GM19025 (cell line): ENCODE measurements around the gene METTL27.
"Not testable (repeated sequence)": the region's sequence is repeated elsewhere in the genome, so short reads cannot be mapped to it uniquely, and the experiment has no call there.

Experiments used
- ATAC-seq: cut with Tn5 transposase; IDR thresholded peaks from one replicate; pipeline ENCODE4 v1.9.1; 2021; ENCODE audit warnings: mild to moderate bottlenecking, low read depth, moderate library complexity; ENCODE audit not compliant: unreplicated experiment

Gene METTL27

DNA sequence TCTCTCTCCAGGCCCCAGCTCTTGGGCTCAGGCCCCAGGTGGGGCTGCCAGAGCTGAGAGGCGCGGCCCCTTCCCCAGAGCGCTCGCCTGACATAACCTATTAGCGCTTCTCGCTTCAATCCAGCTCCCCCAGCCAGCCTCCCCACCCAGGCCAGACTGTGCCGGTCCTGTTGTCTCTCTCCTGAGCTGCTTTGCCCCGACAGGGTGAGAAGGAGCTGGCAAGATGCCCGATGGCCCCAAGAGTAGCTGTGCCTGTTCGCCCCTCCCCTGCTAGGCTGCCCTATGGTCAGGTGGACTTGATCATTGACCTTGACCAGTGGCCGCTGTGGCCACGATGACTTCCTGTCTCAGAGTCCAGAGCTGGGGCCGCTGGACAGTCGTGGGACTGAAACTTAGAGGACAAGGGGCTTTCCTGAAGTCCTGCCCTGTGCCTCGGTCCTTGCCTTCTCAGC is 27.8 kb upstream of the METTL27 start:
- no peak for ATAC-seq

DNA sequence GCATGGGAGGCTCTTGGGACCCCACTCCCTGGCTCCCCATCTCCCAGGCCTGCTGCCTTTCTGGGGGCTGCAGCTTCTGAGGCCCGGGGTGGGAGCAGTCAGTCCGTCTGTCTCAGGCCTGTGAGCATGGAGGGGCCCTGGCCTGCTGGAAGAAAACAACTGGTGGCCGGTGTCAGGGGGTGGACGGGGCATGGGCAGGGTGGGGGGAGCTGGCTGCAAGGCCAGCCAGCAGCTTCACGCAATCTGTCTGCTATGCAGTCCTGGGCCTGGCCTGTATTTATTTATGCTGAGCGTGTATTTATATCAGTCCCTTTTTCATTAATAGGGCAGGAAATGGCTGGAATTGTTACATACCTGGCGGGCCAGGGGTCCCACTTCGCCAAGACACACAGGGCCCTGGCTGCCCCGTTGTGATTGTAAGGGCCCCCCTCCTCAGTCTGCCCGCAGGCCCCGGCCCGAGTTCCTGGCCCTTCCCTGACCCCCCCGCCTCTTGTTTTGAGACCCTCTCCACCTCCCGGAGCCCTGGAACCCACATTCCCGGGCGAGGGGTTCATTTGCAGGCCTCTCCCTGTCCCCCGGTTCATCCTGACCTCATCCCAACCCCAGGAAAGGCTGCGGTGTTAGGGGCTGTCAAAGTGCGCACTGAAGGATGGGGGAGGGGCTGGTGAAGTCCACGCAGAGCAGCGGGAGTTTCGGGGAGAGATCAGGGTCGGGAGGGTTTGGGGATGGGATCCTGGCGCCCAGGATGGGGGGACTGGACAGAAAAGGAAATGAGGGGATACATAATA is 26.9 kb upstream of the METTL27 start:
- no peak for ATAC-seq

DNA sequence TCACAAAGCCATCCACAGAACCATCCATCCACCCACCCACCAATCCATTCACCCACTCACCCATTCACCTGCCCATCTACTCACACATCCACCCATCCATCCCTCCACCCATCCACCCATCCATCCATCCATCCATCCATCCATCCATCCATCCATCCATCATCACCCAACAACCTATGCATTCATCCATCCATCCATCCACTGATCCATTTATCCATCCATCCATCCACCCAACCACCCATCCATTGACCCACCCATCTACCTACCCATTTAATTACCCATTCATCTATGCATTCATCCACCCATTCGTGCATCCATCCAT is 24.1 kb upstream of the METTL27 start:
- no peak for ATAC-seq

DNA sequence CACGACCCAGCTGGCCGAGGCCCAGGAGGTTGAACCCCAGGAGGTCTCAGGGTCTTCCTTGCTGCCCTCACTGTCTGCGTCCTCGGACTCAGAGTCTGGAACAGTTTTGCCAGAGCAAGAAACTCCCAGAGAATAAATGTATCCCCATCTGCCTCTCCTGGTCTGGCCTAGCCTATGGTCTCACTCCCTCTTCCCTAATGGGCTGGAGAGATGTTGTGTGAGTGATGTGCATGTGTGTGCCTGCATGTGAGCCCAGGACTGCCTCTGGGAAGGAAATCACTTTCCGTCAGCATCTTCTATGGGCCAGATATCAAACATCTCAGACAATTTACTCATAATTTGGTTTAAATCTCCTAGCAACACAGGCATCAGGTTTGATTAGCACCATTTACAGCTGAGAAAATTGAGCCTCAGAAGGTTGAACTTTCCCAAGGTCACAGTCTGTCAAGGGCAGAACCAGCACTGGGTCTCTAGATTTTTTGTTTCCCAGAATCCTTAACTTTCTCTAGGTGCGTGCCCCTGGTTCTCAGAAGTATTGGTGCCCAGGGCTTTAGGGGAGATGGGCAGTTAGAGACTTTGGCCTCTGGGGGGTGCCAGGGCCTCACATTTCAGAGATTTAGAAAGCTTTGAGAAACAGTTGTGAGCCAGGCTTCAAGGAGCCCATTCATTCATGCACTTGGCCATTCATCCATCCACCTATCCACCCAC is 23.6 kb upstream of the METTL27 start:
- ATAC-seq, result no peak

DNA sequence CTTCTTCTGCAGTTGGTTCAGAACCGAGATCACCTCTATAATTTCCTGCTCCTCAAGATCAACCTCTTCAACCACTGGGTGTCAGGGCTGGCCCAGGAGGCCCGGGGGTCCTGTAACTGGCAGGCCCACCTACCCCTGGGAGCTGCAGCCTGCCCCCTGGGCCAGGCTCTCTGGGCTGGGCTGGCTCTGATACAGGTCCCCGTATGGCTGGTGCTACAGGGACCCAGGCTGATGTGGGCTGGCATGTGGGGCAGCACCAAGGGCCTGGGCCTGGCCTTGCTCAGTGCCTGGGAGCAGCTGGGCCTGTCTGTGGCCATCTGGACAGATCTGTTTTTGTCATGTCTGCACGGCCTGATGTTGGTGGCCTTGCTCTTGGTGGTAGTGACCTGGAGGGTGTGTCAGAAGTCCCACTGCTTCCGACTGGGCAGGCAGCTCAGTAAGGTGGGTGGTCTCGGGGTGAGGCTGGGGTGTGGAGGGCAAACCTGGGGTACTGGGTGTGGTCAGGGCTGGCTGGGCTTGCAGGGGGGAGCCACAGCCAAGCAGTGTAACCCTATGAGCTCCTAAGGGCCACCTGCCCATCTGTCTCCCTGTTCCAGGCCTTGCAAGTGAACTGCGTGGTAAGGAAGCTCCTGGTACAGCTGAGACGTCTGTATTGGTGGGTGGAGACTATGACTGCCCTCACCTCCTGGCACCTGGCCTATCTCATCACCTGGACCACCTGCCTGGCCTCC is 22.8 kb upstream of the METTL27 start:
- no peak for ATAC-seq

DNA sequence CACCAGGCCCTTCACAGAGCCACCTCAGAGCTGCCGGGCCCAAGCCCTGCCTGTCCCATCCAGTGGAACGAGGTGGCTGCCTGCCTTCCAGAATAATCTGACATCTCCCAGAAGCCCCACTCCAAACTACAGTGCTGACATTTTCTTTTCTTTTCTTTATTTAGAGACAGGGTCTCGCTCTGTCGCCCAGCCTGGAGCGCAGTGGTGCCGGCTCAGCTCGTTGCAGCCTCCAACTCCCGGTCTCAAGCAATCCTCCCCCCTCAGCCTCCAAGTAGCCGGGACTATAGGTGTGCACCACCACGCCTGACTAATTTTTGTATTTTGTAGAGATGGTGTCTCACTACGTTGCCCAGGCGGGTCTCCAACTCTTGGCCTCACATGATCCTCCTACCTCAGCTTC is 19.0 kb upstream of the METTL27 start:
- no peak for ATAC-seq

DNA sequence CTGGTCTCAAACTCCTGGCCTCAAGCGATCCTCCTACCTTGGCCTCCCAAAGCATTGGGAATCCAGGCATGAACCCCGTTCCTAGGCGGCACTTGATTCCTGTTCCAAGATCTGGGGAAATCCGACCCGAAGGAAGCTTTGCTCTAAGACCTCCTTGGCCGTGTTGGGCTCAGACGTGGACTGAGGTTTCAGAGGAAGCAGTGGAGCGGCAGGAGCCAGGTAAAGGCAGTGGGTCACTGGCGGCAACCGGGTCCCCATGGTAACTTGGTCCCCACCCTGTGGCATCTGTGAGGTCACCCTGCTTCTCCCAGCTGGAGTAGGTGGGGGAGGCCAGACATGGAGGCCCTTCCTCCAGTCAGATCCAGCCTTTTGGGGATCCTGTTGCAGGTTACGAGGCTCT is 18.5 kb upstream of the METTL27 start, which contains the start of gene TMEM270:
Gene TMEM270, plus strand, starts transcription at position 301 of the 400 bp plus-strand sequence. Its CDS starts 36 bp downstream, at position 337.
- ATAC-seq, result no peak

DNA sequence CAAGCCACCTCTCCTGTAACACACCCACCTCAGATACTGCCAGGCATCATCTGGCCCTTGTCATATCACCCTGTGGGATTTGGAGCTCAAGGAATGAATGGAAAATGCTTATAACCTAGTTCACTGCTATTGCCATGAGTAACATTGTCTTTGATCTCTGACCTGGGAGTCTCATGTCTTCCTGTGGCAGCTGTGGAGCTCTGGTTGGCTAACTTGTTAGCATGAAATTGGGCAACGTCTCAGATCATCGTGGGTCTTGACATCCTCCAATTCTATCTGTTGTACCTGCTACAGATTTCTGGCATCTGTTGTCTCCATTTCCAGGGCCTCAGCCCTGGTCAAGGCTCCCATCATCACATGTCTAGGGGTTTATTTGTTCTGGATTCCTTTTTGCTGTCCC is 16.5 kb upstream of the METTL27 start:
- no peak for ATAC-seq

DNA sequence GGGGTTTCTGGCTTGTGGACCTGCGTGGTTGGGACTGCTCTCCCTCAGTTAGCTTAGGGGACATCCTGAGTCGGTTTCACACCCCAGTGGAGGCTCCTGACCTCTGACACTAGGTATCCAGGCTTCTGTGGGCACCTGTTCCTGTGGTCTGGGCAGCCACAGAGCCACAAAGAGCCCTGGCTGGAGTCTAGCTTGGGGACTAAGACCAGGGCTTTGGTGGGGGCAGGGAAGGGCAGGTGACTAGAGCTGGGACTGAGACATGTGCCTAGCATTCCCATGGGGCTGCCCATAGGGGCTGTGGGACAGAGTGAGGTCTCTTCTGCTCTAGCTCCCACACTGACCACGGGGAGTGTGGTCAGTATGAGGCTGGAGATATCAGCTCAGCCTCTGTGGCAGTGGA is 14.6 kb upstream of the METTL27 start:
- ATAC-seq, result no peak

DNA sequence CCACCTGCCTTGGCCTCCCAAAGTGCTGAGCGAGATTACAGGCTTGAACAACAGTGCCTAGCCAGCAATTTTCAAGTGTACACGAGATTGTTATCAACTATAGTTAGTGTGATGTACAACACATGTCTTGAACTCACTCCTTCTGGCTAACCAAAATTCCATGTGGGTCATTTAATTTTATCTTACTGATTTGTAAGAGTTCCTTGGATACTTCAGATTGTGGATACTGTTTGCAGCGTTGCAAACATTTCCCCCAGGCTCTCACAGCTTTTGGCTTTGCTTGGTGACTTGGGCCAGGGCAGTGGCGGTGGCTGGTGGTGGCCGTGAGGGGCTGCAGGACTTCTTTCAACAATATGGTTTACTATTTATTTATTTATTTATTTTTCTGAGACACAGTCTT is 10.2 kb upstream of the METTL27 start:
- ATAC-seq, result no peak

DNA sequence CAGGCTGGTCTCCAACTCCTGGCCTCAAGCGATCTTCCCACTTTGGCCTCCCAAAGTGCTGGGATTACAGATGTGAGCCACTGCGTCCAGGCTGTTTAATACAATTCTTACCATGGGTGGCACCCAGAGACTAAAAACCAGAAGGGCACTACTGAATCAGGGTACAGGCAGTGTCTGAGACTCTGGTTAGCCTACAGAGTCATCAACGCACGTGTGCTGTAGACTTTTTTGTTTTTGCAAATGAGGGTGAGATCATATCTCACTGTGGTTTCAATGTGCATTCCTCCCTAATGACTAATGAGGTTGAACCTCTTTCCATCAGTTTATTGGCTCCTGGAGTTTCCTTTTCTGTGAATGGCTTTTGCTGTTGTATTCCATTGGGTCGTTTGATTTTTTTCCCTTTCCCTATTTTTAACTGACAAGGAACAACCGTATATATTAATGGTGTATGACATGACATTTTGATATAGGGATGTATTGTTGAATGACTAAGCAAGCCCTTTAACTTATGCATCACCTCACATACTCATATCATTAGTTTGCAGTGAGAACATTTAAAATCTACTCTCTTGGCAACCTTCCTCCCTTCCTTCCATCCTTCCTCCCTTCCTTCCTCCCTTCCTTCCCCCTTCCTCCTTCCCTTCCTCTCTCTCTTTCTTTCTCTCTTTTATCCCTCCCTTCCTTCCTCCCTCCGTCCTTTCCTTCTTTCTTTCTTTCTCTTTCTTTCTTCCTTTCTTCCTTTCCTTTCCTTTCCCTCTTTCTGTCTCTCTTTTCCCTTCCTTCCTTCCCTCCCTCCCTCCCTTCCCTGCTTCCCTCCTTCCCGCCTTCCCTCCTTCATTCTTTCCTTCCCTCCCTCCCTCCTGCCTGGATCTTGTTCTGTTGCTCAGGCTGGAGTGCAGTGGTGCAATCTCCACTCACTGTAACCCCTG is 9.4 kb upstream of the METTL27 start:
- peak; percentile 72 for ATAC-seq

DNA sequence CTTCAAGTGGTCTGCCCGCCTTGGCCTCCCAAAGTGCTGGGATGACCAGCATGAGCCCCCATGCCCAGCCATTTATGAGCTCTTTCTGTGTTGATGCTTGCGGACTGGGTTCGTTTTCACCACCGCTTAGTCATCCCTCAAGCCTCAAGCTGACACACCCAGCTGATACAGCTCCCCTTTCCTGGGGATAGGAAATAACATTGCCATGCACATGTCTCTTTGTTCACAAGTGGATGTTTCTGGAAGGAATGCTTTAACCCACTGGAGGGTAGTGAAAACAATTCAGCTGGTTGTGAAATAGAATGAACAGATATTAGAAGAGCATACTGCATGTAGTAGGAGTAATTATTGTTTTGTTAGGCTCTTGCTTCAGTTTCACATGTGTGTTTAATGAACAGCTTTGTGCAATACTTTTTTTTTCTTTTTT is 8.5 kb upstream of the METTL27 start:
- no peak for ATAC-seq

DNA sequence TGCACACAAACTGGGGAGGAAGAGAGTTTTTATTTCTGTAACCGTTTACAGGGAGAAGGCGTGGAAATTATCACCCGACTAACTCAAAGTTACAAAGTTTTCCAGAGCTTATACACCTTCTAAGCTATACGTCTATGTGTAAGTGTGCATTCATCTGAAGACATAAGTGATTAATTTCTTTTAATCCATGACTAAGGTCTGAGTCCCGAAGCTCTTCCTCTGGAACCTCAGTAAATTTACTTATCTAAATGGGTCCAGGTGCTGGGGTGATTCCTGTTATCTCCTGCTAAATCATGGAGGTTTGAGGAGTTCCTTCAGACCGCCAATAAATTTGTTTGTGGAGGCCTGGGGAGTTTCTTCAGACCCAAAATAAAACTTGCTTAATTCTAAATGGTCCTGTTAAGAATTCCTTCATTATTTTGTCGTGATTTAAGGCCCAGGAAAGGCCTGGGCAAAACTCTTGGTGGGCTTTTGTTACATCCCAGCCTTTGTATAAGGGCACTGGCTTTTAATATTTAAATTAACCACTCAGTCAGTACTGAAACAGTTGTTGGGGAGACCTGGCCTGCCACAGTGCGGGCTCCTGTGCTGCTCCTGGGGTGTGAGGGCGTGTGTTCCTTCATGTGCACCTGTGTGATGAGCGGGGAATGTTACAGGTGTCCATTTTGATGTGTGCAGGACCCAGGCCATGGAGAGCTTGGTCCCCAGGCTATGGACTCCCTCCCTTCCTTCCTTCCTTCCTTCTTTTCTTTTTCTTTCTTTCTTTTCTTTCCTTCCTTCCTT is 5.8 kb upstream of the METTL27 start:
- no peak for ATAC-seq

DNA sequence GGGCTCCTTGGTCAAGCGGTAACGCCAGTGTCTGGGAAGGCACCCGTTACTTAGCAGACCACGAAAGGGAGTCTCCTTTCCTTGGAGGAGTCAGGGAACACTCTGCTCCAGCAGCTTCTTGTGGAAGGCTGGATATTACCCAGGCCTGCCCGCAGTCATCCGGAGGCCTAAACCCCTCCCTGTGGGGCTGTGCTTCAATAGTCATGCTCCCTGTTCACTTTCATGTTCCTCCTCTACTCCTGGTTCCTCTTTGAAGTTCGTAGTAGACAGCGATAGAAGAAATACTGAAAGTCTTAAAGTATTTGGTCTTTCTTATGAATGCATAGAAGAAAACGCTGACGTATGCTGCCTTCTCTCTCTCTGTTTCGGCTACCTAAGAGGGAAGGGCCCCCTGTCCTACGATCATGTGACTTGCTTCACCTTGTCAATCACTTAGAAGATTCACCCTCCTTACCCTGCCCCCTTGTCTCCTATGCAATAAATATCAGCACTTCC is 3.4 kb upstream of the METTL27 start:
- ATAC-seq, result not testable (repeated sequence)

DNA sequence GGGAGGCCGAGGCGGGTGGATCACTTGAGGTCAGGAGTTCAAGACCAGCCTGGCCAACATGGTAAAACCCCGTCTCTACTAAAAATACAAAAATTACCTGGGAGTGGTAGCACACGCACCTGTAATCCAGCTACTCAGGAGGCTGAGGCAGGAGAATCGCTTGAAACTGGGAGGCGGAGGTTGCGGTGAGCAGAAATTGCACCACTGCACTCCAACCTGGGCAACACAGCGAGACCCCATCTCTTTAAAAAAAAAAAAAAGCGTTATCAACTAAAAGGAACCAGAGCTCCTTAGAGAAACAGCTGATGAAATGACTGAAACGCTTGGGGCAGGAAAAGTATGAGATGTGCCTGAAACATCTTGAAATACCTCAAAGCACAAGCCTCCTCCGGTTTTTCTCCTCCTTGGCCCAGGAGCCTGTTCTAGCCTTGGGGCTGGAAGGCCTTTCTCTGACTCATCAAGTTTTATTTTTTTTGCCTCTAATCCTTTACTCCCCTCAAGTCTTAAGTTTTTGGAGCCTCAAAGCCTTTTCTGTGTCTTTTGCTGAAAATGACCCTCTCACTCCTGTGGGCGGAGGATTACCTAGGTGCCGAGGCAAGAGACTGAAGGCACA is 2.6 kb upstream of the METTL27 start:
- no peak for ATAC-seq

DNA sequence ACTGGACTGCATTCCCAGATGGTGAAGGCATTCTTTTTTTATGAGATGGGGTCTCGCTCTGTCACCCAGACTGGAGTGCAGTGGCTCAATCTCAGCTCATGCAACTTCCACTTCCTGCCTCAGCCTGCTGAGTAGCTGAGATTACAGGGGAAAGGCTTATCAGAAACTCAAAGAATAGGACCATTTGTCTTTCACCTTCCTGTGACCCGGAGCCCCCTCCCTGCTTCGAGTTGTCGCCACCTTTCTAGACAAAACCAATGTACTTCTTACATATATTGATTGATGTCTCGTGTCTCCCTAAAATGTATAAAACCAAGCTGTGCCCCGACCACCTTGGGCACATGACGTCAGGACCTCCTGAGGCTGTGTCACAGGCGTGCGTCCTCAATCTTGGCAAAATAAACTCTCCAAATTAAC is 1.8 kb upstream of the METTL27 start:
- no peak for ATAC-seq

DNA sequence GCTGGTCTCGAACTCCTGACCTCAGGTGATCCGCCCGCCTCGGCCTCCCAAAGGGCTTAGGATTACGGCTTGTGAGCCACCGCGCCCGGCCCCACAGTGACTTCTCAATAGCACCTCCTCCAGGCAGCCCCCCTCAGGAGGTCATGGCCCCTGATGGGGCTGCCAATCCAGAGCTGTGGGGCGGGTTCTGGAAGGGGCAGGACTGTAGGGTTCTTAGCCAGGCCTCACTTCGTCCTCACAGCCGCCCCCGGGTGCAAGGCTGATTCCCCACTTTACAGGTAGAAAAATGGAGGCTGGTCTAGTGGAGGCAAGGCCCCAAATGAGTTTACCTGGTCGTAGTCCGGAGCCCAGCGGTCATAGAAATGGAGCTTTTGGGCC is 638 bp downstream of the METTL27 start:
- ATAC-seq, result no peak

DNA sequence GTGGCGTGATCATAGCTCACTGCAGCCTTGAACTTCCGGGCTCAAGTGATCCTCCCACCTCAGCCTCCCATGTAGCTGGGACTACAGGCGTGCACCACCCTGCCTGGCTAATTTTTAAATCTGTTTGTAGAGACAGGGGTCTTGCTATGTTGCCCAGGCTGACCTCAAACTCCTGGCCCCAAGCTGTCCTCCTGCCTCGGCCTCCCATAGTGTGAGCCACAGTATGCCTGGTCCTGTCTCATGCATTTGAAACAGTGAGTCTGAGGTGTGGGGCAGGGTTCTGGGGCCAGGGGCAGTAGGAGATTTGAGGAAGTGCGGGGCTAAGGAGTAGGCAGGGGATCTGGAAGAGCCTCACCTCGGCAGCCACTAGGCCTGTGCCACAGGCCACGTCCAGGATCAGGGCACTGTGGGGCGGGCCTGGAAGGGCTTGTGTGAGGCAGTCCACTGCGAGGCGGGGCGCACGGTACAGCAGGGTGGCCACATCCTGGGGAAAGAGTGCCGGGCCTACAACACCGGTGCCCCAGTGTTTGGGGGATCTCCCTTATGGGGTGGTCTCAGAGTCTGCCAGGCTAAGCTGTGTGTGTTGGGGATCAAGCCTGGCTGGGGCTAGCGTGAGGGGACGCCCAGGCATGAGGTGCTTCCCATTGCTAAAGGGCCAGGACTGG is 1.5 kb downstream of the METTL27 start:
- no peak for ATAC-seq
